ENCODE data around the gene STAB2.

STAB2 gene

GRCh38 chr12:103755425-103755824, 168.4 kb downstream of the STAB2 start:
- no peak for TF ChIP-seq CTCF (conservative IDR thresholded peaks at IDR 0.05)
- H3K27ac ChIP-seq, result no peak overlapping the region

- no peak overlapping the region for H3K27ac ChIP-seq
- TF ChIP-seq CTCF (conservative IDR thresholded peaks at IDR 0.05), result no peak
Observed at GRCh38 chr12:103756443-103756842, 169.4 kb downstream of the STAB2 start.

- no peak overlapping the region for H3K27ac ChIP-seq
- TF ChIP-seq CTCF (conservative IDR thresholded peaks at IDR 0.05), result no peak
Observed at GRCh38 chr12:103757248-103757647, 170.2 kb downstream of the STAB2 start.

GRCh38 chr12:103758310-103759089, 171.4 kb downstream of the STAB2 start:
- no peak overlapping the region for H3K27ac ChIP-seq
- TF ChIP-seq CTCF (conservative IDR thresholded peaks at IDR 0.05), result no peak

- no peak overlapping the region for H3K27ac ChIP-seq
- TF ChIP-seq CTCF (conservative IDR thresholded peaks at IDR 0.05), result no peak
Observed at GRCh38 chr12:103762473-103762872, 175.4 kb downstream of the STAB2 start.

GRCh38 chr12:103765322-103765721, 178.2 kb downstream of the STAB2 start:
- TF ChIP-seq CTCF (conservative IDR thresholded peaks at IDR 0.05), result no peak

GRCh38 chr12:103766028-103766427, 179.0 kb downstream of the STAB2 start:
- no peak overlapping the region for H3K27ac ChIP-seq
- no peak for TF ChIP-seq CTCF (conservative IDR thresholded peaks at IDR 0.05)

More at GRCh38 chr12:103765322-103765721, 178.2 kb downstream of the STAB2 start:
- H3K27ac ChIP-seq, result no peak overlapping the region
